ENCODE measurements around the gene RDH11. TPM values are rescaled to one million over a fixed set of nuclear protein-coding genes. Genes with fewer than 3 reads are reported as not detected.

RDH11 gene, protein sequence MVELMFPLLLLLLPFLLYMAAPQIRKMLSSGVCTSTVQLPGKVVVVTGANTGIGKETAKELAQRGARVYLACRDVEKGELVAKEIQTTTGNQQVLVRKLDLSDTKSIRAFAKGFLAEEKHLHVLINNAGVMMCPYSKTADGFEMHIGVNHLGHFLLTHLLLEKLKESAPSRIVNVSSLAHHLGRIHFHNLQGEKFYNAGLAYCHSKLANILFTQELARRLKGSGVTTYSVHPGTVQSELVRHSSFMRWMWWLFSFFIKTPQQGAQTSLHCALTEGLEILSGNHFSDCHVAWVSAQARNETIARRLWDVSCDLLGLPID
- 60.2 to 63.0 TPM (median 60.9 TPM) in 5 replicates for total RNA-seq (2022; extraction: Qiagen RNA extraction)

DNA sequence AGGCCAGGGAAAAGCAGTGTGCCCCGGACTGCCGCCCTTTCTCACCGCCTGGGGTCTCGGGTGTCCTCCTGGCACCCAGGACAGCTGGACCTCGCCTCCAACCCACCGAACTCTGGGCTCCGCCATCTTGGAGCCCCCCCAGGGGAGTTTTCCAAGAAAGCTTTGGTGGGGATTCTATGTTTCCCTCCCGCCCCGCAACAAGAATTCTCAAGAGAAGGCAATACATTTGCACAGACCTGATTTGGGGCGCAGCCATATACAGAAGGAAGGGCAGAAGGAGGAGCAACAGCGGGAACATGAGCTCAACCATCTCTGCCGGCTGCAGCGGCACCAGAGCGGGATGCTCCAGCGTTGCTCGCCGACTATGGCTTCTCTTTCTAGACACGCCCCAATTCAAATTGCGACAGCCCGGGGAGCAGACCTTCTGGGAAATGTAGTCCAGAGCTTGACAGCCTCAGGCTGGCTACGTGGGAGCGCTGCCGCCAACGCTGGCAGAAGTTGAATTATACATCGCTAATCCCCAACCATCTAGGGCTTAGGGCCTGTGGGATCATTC lies at the start of gene RDH11:
Gene RDH11, minus strand, starts transcription at position 371 of the 556 bp plus-strand sequence. Its CDS starts 61 bp downstream, at position 310.

DNA sequence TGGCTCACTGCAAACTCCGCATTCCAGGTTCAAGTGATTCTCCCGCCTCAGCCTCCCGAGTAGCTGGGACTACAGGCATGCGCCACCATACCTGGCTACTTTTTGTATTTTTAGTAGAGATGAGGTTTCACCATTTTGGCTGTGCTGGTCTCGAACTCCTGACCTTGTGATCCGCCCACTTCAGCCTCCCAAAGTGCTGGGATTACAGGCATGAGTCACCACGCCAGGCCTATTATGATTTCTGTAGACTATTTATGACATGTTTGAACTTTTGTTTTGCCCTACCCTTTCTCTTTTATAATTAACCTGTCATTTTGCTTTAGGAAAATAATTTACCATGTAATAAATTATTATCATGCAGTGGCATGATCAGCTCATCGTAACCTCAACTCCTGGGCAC lies 5.9 kb upstream of the RDH11 start, which contains the start of gene RDH12:
Gene RDH12, plus strand, starts transcription at position 395 of the 400 bp plus-strand sequence. CDS start 20,757 bp downstream, outside the sequence.

DNA sequence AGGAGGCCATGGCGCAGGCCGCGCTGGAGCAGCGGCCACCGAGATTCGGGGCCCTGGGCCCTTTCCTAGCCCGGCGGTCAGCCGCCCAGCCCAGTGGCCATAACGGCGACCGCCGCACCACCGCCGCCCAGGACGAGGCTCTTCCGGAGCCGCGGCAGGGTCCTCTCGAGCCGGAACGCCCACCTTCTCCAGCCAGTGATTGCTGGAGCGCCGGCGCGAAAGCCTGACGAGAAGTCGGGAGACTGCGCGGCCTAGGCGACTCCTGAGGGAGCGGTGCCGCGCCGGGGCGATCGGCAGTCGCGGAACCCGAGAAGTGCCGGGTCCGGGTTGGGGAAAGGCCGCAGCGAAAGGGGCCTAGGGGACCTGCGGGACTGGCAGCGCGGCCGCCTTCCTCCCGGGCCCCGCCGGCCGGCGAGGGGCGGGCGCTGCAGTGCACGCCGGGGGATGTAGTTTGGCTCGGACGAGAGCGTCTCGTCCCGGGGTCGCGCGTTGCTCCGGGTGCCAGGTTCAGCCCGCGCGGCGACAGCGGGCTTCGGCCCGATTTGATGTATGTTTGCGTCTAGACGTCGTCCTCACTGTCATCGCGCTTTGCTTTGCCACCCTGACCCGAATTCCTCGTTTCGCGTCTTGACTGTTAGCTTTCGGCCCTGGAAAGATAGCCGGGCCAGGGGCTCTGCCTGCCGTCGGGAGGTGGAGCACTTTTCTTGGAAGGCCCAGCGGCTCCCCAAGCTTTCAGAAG lies 20.9 kb downstream of the RDH11 start, which contains the start of gene VTI1B:
Gene VTI1B, minus strand, starts transcription at position 153 of the 739 bp plus-strand sequence. Its CDS starts 143 bp downstream, at position 10.

Other genes starting within 250 kb of the RDH11 start
- gene TMEM229B, start 207.0 kb downstream of the RDH11 start, total RNA-seq (2022; extraction: Qiagen RNA extraction) = 0.11 to 0.21 TPM (median 0.16 TPM) in 5 replicates
- gene PLEKHH1, start 162.5 kb downstream of the RDH11 start, total RNA-seq (2022; extraction: Qiagen RNA extraction) = 3.5 to 5.1 TPM (median 4.2 TPM) in 5 replicates
- gene PIGH, start 95.5 kb downstream of the RDH11 start, total RNA-seq (2022; extraction: Qiagen RNA extraction) = 18.4 to 21.9 TPM (median 20.7 TPM) in 5 replicates
- 1.3 to 1.9 TPM (median 1.8 TPM) in 5 replicates for gene ARG2, start 75.8 kb downstream of the RDH11 start, total RNA-seq (2022; extraction: Qiagen RNA extraction)
- gene VTI1B, start 21.1 kb downstream of the RDH11 start, total RNA-seq (2022; extraction: Qiagen RNA extraction) = 75.5 to 97.4 TPM (median 90.6 TPM) in 5 replicates
- 0.03 to 0.09 TPM in 2 of 5 replicates, not detected in the others for gene RDH12, start 6.1 kb upstream of the RDH11 start, total RNA-seq (2022; extraction: Qiagen RNA extraction)
- gene ZFYVE26, start 120.8 kb upstream of the RDH11 start, total RNA-seq (2022; extraction: Qiagen RNA extraction) = 5.4 to 6.3 TPM (median 5.7 TPM) in 5 replicates
- 4.1 to 7.5 TPM (median 4.4 TPM) in 5 replicates for gene RAD51B, start 124.0 kb upstream of the RDH11 start, total RNA-seq (2022; extraction: Qiagen RNA extraction)

Measured in A549 treated with CORT108297 at 1 μM for 4 hours (cell line).